Left cardiac atrium (tissue), 4 donors: ENCODE measurements around the gene BMP7. TPM values are rescaled to one million over a fixed set of nuclear protein-coding genes. Genes with fewer than 3 reads are reported as not detected.
"Not testable (repeated sequence)": the region's sequence is repeated elsewhere in the genome, so short reads cannot be mapped to it uniquely, and the experiment has no call there.

ENCODE experiments used
- ATAC-seq, 2 donors: fragments of 200-7000 bp; cut with Tn5 transposase; one replicate each; pipeline ENCODE4 v1.9.1; 2020; ENCODE audit warnings: mild to moderate bottlenecking in 2 of 2, moderate library complexity in 2 of 2
- DNase-seq: peaks from one replicate; pipeline ENCODE4 v3.0.0-alpha.2; 2020
- intact Hi-C, 2 donors: fragments of 100-400 bp; cut with DNase I; formaldehyde crosslinking; loops; one replicate each; pipeline versions ENCODE4 v1.14.1 to v1.15.1; 2022 to 2023
- total RNA-seq, 2 donors: library from RNA; stranded (reverse); fragmentation: NEBNext Ultra II Directional; extraction: Animal tissue kit (Norgen Biotek cat#: 25700); gene quantifications; one replicate each; pipeline ENCODE4 v1.2.1, GENCODE V29; 2021
- donor health status: DM: no; HTN: yes; CAD: no.
- donor health status: DM: no; HTN: yes; CAD: no; lungs with severe emphysema.
- donor health status: DM: yes; HTN: yes; CAD: no.
- donor health status: Dilated cardiomyopathy.

BMP7 gene
- total RNA-seq, 2 donors from 2014 or later: 23.9 to 29.3 TPM

DNA sequence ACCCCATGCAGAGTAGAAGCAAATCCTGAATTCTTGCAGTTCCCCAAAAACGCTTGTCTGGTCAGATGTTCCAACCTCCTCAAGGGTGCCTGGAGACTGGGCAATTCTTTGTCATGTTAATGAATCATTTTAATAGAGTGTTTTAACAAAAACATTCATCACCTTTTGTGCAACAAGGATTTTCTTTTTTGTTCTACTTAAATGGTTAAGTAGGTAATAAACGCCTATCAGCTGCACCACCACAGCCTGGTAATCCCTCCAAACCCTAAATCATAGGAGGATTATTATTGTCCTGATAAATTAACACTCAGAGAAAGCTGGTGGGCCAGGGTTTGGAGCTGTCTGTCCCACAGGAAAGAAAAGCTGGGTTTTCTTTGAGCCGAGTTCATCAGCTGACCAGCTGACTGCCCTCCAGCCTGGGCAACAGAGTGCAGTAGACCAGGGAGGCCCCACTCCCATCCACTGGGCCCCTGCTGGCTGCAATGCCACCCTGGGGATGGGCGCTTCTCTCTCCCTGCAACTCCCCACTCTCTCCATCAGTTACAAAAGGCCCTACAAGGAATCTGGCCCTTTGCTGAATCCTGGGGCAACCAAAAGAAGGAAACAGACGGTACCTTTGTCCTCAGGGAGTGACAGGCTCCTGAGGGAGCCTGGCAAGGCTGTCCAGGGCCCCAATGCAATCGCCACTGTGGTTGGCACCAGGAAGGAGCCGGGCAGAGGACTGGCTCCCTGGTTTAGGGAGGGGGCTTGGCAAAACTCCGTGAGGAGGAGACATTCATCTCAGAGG lies 23.1 kb upstream of the BMP7 start:
- DNase-seq (no peak), ATAC-seq (no peak)
- intact Hi-C loops: no loop called here

DNA sequence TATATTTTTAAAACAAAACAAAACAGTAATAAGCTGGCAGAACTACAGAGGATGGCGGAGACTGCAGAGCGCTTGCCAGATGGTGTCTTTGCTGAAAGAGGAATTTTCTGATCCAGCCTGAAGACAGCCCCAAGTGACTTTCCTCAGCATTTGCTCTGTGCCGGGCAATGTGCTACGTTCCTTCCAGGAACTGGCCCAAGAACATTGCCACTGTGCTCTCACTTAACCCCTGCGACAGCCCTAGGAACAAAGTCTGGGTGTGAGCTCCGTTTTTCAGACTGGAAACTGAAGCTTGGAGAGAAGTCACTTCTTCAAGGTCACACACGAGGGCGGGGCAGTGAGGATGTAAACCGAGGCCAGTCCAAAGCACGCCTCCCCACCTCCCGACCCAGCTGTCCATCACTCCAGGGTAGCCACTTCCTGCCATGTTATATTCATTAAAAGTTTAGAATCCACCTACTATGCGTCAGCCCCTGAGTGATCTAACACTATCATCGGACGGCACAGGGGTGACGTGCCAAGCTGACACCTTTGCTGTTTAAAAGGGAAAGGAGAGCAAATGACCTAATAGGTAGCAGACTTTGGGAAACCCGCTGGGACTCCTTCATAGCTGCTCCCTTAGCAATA lies 22.3 kb upstream of the BMP7 start:
- DNase-seq: no peak
- ATAC-seq: peak in 1 of 2 donors; percentile 47
- intact Hi-C loops: no loop called here

DNA sequence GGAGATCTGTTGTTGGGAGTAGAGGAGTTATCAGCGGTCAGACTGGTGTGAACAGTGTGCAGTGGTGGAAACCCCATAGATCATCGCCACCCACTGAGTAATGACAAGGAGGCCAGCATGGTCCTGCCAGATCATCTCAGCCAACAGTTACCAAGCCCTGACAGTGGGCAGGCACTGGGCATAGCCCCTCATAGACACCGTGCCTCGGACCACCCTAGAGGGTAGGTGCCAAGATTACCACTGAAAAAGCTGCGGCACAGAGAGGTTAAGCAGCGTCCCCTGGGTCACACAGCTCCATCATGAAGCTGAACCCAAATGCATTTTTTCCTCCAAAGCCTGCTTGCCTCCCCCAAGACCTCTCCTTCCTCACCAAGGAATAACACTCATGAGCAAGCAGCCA lies 21.5 kb upstream of the BMP7 start:
- DNase-seq (no peak), ATAC-seq (peak; percentile 64 to 66)
- intact Hi-C loops: no loop called here

DNA sequence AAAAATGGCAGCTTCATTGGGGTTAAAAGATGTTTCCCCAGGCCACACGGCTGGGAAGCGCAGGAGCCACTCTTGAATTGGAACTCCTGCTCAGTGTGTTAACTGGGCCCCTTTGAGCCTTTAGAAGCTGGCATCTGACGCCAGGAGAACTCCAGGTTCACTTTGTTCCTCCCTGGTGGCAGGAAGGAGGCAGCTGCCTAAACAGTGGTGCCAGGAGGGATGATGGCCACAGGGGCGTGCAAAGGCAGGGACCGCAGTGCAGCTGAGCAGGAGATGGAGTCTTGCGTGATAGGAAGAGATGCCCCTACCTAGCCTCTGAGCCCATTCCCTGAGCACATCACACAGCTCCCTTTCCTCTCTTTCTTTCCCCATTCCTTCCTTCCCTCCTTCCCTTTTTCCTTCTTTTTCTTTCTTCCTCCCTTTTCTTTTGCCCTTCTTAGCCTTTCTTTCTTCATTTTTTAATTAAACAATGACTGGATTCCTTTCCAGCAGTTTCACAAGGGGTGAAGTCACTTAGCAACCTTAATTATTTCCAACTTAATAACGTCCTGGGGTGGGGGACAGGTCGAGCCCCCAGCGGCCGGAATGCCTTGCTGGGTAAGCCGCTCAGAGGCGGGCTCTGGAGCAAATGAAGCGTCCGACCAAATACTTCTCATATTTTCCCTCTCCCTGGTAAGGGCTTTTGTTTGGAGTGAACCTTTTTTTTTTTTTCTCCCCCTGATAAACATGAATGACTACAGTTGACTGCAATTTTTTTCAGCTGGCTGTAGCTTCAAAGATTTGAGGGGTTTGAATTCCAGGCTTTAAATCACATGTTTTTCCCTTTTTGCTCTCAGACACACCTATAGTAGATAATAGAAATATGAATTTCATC lies 20.8 kb upstream of the BMP7 start:
- no peak for ATAC-seq
- intact Hi-C loops: no loop called here
- no peak for DNase-seq

DNA sequence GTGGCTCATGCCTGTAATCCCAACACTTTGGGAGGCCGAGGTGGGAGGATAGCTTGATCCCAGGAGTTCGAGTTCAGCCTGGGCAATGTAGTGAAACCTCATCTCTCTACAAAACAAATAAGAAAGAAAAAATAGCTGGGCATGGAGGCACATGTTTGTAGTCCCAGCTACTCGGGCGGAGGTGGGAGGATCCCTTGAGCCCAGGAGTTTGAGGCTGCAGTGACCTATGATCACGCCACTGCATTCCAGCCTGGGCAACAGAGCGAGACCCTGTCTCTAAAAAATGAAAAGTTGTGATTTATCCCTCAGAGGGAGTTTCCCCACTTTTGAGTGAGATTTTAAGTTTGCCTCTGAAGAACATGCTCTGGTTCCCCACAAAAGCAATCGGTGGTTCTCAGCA lies 17.4 kb upstream of the BMP7 start:
- no peak for ATAC-seq
- DNase-seq: no peak
- intact Hi-C loops: no loop called here

DNA sequence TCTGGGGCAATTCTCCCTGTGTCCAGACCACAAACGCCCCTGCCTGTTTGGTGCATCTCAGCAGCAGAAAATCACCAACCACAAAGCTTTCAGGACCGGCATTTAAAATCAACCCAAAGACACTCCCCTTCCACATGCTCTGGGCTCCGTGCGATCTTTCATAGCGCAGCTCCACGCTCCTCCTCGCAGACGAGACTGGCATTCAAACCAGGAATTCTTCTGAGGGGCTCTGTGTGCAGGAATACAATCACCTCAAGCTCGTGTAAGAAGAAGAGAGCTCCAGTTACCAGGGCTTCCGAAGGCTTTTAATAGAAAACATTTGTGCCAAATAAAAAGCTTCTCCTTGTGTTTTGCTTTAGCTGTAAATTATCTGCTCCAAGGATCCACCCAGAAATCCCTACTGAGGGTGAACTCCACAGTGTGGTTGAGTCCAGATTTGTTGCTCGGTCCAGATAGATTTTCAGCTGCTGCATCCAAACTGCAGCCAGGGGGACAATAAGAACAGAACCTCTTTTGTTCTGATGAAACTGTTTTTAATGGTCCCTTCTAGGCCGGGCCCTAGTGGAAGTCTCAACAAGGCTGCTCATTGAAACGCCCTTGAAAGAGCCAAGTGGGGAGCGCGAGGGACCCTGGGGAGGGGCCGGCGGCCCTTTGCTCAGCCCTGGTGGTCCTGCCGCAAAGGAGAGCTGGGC lies 16.4 kb upstream of the BMP7 start:
- no peak for ATAC-seq
- no peak for DNase-seq
- intact Hi-C loops: no loop called here

DNA sequence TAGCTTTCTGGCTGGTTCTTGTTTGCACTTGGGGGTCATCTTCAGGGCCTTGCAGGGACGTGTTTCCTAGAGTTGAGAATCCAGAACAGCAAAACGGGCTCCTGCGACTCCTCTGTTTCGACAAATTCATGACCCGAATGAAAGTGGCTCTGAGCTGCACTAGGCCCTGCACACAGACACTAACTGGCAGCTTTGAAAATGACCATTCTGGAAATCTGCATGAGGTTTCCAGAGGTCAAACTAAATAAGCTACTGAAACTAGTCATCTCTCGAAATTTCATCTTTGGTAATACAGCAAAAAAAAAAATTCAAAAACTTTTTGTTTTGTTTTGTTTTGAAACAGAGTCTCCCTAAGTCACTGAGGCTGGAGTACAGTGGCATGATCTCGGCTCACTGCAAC lies 15.5 kb upstream of the BMP7 start:
- DNase-seq (no peak), ATAC-seq (no peak)
- intact Hi-C loops: no loop called here

DNA sequence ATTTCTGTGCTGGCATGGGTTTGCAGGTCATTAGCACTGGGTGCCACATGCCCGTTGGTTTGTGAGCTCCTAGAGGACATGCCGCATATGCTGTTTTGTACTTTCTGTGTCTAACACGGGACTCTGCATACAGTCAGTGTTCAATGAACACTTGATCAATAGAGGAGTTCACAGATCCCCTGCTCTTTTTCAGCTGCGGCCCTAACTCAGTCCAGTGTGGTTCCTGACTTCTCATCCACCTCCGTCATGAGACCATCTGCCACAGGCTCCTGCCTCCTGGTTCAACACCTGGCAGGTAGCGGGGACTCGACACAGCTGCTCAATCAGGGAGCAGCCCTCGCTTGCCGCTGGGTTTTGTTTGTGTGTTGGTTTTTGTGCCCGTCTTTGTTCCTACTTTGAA lies 13.8 kb upstream of the BMP7 start:
- intact Hi-C loops: no loop called here
- no peak for DNase-seq
- ATAC-seq: no peak

DNA sequence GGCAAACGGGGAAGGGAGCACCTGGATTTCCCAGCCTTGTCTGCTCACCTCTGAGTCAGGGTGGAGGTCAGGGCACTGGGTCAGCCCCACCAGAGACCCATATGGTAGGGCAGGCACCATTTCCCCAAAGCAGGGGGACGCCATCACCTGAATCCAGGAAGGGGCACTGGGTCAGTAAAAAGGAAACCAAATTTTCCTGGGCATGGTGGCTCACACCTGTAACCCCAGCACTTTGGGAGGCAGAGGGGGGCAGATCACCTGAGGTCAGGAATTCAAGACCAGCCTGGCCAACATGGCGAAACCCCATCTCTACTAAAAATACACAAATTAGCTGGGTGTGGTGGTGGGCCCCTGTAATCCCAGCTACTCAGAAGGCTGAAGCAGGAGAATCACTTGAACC lies 13.1 kb upstream of the BMP7 start:
- ATAC-seq, DNase-seq, intact Hi-C loops: not testable (repeated sequence)

DNA sequence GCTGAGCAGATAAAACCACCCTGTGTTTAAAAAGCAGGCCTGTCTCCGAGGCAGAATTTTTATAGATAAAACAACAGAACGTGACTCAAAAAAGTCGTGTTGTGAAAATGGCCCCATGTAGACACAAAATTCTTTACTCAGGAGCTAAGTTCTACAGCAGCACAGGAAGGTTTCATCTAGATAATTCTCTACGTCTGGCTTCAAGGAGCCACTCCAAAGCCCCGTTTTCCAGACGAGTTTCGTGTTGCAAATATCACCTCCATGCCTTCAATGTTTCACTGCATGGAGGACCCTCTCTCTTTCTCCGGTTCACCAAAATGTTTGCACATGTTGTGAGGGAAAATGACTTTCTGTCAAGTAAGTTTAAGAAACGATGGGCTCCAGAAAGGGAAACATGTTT lies 12.0 kb upstream of the BMP7 start:
- no peak for DNase-seq
- no peak for ATAC-seq
- intact Hi-C loops: no loop called here

DNA sequence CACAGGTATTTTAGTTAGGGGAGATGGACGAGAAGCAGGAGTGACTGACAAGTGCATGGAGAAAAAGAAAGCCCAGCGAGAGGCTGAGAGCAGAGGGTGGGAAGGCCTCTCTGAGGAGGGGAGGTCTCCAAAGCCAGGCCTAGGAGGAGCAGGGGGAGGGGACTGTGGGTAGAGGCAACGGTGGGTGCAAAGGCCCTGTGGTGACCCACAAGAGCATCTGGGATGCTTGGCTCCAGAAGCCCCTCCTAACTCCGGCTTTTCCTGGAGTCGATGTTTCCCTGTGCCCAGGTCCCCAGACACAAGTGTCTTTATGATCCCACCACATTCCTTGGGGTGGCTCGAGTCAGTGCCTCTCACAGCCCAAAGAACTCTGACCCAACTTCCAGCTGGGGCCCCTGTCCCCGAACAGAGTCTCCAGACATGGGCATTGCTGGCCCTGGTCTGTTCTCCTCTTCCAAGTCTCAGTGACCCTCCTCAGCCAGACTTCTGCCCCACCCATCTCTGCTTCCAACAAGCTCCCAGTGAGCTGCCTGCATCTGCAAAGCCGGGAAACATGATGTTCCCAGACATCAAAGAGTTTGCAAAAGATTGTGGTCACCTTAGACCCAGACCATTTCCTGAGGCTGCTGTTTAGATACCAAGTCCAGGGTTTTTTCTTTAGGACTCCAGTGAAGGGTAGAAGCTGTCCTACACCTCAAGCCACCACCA lies 11.1 kb upstream of the BMP7 start:
- ATAC-seq: no peak
- DNase-seq: no peak
- intact Hi-C loops: no loop called here

DNA sequence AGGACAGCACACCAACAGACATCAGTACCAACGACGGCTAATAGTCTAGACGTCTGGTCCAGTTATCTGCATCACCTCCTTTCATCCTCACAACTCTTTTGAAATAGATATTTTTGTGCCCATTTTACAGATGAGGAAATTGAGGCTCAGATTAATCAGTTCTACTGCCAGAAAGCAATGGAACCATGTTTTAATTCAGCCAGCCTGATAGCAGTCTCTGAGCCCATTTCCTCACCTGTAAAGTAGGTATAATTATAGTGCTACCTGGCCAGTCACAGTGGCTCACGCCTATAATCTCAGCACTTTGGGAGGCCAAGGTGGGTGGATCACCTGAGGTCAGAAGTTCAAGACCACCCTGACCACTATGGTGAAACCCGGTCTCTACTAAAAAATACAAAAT lies 9.8 kb upstream of the BMP7 start:
- ATAC-seq (no peak), DNase-seq (no peak)
- intact Hi-C loops: no loop called here

DNA sequence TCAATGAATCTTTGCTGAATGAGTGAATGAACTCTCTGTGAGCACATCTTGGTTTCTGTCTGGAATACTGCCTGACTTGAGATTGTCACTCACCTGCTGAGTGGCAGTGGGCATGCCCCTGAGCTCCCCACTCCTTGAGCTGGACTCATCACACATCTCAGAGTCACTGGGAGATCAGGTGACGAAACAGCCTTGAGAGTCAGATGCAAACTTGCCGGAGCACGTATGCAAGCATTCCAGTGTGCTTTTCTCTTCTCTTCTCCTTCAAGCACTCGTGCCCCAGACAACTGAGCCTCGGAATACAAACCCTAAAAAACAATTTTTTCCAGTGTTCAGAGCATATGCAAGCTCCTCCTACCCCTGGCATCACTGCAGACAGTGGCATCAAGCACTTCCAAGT lies 9.4 kb upstream of the BMP7 start:
- intact Hi-C loops: no loop called here
- DNase-seq (no peak), ATAC-seq (no peak)

DNA sequence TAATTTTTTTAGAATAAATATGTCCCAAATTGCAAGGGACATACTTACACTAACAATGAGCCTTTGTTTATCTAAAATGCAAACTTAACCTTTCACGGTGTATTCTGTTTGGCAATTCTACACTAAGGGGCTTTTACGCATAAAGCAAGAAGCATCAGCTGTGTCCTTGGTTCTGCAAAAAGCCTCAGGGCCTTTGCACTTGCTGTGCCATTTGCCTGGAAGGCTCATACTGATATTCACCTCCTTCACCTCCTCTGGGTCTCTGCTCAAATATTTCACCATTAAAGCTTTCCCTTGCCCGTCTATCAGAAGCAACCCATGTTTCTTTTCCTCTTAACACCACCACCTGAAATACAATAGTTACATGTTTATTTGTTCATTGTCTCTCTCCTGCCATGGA lies 8.9 kb upstream of the BMP7 start:
- no peak for ATAC-seq
- intact Hi-C loops: no loop called here
- DNase-seq: no peak

DNA sequence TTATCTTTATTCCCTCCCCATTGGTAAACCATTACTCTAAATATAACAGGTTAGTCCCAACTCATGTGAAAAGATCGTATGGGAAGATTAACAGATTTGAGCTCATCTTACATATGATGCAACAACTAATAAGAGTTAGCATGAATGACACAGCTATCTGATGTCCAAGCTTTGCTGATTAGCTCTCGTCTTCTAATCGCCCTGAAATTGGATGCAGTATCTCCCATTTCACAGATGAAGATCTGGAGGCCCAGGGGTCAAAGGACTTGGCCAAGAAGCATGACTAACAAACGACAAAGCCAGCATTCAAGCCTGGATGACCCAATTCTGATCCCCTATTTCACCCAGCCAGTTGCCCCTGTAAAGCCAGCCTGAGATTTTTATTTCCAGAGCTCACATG lies 8.4 kb upstream of the BMP7 start:
- DNase-seq (no peak), ATAC-seq (no peak)
- intact Hi-C loops: no loop called here

DNA sequence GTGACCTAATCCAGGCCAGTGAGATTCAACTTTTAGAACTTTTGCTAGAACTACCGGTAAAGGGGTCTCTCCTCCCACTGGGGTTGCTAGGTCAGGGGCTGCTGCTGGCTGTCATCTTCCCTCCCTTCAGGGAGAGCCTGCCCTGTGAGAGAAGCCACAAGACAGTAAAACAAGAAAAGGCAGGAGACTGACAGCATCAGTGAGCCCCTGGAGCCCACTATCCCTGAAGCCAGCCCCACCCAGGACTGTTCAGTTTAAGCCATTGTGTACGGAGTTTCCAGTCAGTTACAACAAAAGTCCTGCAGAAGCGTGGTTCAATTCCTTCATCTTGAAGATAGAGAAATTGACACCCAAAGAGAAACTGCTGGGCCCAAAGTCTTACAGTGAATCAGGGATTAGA lies 7.9 kb upstream of the BMP7 start:
- DNase-seq: no peak
- no peak for ATAC-seq
- intact Hi-C loops: no loop called here

DNA sequence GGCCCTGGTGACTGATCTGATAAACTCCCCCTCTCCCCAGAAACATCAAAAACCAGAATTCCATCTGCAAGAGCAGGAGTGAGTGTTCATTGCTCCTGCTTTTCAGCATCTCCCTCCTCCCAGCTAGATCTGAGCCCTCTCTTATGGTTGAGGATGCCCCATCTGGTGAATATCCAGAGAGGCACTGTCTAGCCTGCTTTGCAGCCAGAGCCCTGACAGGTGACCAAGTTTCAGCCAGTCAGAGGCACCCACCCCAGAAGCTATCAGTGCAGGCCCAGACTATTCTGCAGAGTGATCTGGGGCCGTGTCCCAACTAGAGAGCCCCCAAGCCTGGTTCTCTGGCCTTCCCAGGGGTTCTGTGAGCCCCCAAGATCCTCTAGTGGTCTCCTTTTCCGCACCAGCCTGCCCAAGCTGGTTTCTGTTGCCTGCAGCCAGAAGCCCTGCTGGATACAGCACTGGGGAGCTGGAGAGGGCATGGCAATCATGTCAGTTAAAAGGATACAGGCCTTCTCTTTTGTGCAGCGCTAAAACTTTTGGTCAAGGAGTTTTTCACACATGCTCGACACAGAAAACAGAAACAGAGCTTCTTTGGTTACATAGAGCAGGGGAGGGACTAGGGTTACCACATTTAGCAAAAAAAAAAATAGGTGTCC lies 6.6 kb upstream of the BMP7 start:
- DNase-seq (no peak), ATAC-seq (peak; percentile 22 to 61)
- intact Hi-C loops: no loop called here

DNA sequence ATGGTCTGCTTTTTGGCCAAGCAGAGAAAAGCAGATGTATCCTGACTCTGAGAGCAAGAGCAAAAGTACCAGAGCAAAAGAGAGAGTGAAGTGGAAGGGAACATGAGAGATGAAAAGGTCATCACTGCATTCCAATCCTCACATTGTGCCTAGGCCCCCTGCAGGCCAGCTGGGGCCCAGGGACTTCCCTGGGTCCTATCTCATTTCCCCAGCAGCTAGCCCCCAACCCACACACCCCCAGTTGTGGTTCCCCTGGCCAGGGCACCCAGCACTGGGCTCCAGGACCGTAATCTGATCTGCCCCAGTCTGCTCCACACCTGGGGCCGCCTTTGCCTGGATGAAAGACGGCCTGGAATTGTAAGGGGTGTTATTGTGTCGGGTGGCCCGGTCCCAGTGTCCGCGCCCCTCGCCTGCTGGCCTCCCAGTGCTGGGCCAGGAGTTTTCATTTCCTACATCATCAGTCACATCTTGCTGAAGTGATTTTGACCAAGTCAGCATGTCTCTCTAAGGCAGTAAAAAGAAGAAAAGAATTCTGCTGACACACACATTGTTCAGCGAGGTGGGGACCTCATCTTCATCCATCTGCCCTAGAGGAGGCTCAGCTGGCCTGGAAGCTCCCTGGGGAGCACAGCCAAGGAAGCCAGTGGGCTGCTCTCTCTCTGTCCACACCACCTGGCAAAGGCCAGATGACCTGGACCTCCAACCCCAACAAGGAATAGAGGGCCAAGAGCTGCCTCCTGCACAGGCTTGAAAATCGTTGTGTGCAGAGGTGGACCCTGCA lies 4.0 kb upstream of the BMP7 start:
- intact Hi-C loops: no loop called here
- ATAC-seq (no peak), DNase-seq (no peak)
